ENCODE measurements around the gene GABBR2.

- no peak for TF ChIP-seq CTCF (IDR thresholded peaks at IDR 0.05; ENCODE audit: low read depth, low read length)
- TF ChIP-seq EZH2phosphoT487 (IDR thresholded peaks at IDR 0.05; ENCODE audit: low read depth): no peak
Measured at GRCh38 chr9:98579700-98580099, 129.0 kb downstream of the GABBR2 start.

Measured in OCI-LY3 (cell line).